DMS 273 (cell line): ENCODE measurements around the gene CLCNKB.

ENCODE experiments used
- DNase-seq: peaks from one replicate; lab custom pipeline; 2025; ENCODE audit not compliant: unreplicated experiment; lab: John Stamatoyannopoulos, UW

CLCNKB gene

GRCh38 chr1:16091296-16091695, 47.7 kb downstream of the CLCNKB start:
- no peak for DNase-seq

GRCh38 chr1:16092097-16092922, 48.7 kb downstream of the CLCNKB start:
- DNase-seq: no peak

DNA sequence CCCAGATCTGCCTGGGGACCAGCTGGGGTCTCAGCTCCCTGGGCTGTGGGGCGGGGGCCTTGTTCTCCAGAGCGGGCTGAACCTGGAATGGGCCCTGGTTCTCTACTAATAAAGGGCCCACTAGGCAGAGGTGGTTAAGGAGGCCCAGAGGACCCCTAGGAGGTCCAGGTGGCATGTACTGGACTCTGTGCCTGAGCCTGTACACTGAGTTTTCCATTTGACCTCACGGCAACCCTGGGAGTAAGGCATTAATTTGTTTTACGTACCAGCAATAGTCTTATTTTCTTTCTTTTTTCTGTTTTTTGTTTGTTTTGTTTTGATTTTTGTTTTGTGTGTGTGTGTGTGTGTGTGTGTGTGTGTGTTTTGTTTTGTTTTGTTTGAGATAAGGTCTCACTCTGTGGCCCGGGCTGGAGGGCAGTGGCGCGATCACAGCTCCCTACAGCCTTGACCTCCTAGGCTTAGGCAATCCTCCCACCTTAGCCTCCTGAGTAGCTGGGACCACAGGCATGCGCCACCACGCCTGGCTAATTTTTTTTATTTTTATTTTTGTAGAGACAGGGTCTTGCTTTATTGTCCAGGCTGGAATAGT, 49.4 kb downstream of the CLCNKB start:
- no peak for DNase-seq

DNA sequence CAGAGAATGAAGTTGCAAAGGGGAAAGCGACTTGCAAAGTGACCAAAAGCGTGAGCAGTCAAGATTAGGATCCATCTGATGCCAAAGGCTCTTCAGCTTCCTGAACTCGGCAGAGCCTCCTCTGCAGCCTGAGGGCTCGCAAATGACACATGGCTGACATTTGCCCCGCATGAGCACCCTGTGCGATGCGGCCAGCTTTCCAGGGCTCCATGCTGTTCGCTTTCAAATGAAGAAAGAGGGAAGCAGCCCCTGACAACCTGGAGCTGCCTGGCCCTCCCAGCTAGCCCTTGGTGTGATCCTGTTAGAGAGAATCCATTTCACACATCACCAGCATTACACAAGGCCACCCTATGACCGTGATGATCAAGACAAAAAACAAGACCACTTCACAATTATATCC, 50.0 kb downstream of the CLCNKB start:
- no peak for DNase-seq

DNA sequence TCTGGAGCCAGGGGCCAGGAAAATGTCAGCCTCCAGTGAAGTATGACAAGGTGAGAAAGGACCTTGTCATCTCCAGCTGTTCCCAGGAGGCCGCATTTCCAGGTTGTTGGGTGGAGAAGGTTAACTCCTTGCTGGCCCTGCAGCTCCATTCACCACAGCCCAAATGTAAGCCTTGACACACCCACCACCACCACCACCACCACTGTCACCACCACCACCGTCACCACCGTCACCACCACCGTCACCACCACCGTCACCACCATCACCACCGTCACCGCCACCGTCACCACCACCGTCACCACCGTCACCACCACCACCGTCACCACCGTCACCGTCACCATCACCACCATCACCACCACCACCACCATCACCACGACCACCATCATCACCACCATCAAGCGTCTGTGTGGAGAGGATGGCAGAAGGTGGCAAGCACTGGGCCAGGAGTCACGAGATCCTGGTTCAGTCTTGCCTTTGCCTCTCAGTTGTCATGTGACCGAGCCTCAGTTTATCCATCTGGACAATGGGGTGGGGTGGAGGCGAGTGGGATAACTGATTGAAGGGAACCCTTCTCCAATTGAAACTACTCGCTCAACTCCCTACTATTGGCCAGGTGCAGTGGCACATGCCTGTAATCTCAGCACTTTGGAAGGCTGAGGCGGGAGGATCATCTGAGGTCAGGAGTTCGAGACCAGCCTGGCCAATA, 51.0 kb downstream of the CLCNKB start:
- DNase-seq: no peak

- no peak for DNase-seq
These were observed 51.9 kb downstream of the CLCNKB start for GRCh38 chr1:16095447-16095846.

GRCh38 chr1:16099412-16099811, 55.8 kb downstream of the CLCNKB start:
- DNase-seq: no peak

- no peak for DNase-seq
These were observed 58.0 kb downstream of the CLCNKB start for GRCh38 chr1:16101623-16102022.
